Sigmoid colon (tissue), 7 donors: ENCODE data around the gene SUSD4. TPM values are rescaled to one million over a fixed set of nuclear protein-coding genes. Genes with fewer than 3 reads are reported as not detected.

Experiments
- DNase-seq: peaks from one replicate; pipeline ENCODE4 v3.0.0-alpha.2; 2019
- H3K27ac ChIP-seq, 4 donors: fragments of 200-600 bp; sonication (generic); one replicate each; pipeline ENCODE4 v1.5.1; 2016 to 2019; ENCODE audit warnings: mild to moderate bottlenecking in 1 of 4
- H3K27me3 ChIP-seq, 3 donors: fragments of 200-600 bp; sonication (generic); one replicate each; pipeline ENCODE4 v1.5.1; 2019; ENCODE audit warnings: mild to moderate bottlenecking in 1 of 3
- H3K36me3 ChIP-seq, 4 donors: fragments of 200-600 bp; sonication (generic); one replicate each; pipeline ENCODE4 v1.5.1; 2016 to 2019
- H3K4me1 ChIP-seq, 4 donors: fragments of 200-600 bp; sonication (generic); one replicate each; pipeline ENCODE4 v1.5.1; 2017 to 2019
- H3K4me3 ChIP-seq, 4 donors: fragments of 200-600 bp; sonication (generic); one replicate each; pipeline ENCODE4 v1.5.1; 2017 to 2019; ENCODE audit warnings: mild to moderate bottlenecking in 2 of 4, moderate library complexity in 1 of 4
- H3K9me3 ChIP-seq, 4 donors: fragments of 200-600 bp in 3 of 4; sonication (generic) in 3 of 4; one replicate each; pipeline versions ENCODE4 v1.5.1 to v1.6.1; 2013 to 2019
- EP300 ChIP-seq, 4 donors: sonication (generic); formaldehyde crosslinking; IDR thresholded peaks; one replicate each; pipeline ENCODE4 v1.6.1; 2017; ENCODE audit warnings: antibody characterized with exemption in 4 of 4
- POLR2A ChIP-seq, 2 donors: fragments of 450-650 bp; IDR thresholded peaks; one replicate each; pipeline ENCODE4 v1.6.1; 2016; ENCODE audit warnings: antibody characterized with exemption in 2 of 2, mild to moderate bottlenecking in 2 of 2, moderate library complexity in 2 of 2
- POLR2AphosphoS5 ChIP-seq, 4 donors: sonication (generic); formaldehyde crosslinking; IDR thresholded peaks; one replicate each; pipeline ENCODE4 v1.6.1; 2017; ENCODE audit warnings: antibody characterized with exemption in 4 of 4
- WGBS, 2 donors: extraction: QIAGEN DNeasy Blood & Tissue Kit; methylation state at CpG; one replicate each; pipeline ENCODE4 v1.1.7; 2013; 5-methylcytosine and 5-hydroxymethylcytosine counted together
- intact Hi-C: fragments of 100-400 bp; cut with DNase I; formaldehyde crosslinking; loops from one replicate; pipeline ENCODE4 v1.15.1; 2023
- polyA plus RNA-seq, 3 donors: library from polyadenylated mRNA; stranded (reverse); fragments of 200-250 nt; gene quantifications; one replicate each; pipeline ENCODE4 v1.2.3, GENCODE V29; 2013
- total RNA-seq, 4 donors: library from RNA; depleted of rRNA; stranded (reverse); fragments of >200 nt; gene quantifications; one replicate each; pipeline ENCODE4 v1.1.0, GENCODE V29; 2016
- TF ChIP-seq, protein P1 (sequence below), 4 experiments: fragments of 450-650 bp in 3 of 4; fragments of 200-600 bp in 1 of 4; IDR thresholded peaks; one replicate each; pipeline ENCODE4 v1.5.1; 2016 to 2019; ENCODE audit warnings: antibody characterized with exemption in 4 of 4, mild to moderate bottlenecking in 3 of 4, moderate library complexity in 2 of 4
- donor health status: healthy with polysubstance abuse.
- donor health status: Bipolar disorder and iron deficiency.
- donor health status: healthy.

The SUSD4 gene
- total and polyA plus RNA-seq, 7 donors = 0.57 to 3.9 (median 0.82) TPM; not detected in 1

DNA sequence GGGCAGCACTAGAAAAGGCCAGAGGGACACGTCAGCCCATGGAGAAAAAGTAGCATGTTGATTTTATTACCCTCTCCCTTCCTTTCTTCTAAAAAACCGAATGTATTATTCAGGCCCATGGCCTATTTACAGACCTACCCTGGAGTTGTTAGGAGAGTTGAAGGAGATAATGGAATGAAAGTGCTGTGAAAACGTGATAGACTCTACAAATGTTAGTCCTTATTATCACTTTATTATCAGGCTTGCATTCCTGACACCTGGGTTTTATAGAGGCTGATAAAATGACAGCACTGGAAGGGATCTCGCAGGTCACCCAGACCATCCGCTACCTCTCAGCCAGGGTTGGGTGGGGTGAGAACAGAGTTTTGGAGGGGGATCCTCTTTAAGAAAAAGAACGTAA is 160.3 kb downstream of the SUSD4 start:
- Histone ChIP-seq H3K4me1 (no peaks in the 10 kb centered on the region), H3K27ac (no peak overlapping the region), H3K36me3 (no peaks in the 10 kb centered on the region), H3K27me3 (no peaks in the 10 kb centered on the region), H3K4me3 (no peak overlapping the region), H3K9me3 (no peaks in the 10 kb centered on the region)
- intact Hi-C loops = no loop called here
- no peak for DNase-seq
- WGBS, 2 donors = 70 to 81% methylated on average over 6 of the region's 6 CpGs
- TF ChIP-seq EP300 (IDR thresholded peaks at IDR 0.05) (no peak), POLR2AphosphoS5 (IDR thresholded peaks at IDR 0.05) (no peak), POLR2A (IDR thresholded peaks at IDR 0.05) (no peak)
- TF ChIP-seq, protein P1, sequence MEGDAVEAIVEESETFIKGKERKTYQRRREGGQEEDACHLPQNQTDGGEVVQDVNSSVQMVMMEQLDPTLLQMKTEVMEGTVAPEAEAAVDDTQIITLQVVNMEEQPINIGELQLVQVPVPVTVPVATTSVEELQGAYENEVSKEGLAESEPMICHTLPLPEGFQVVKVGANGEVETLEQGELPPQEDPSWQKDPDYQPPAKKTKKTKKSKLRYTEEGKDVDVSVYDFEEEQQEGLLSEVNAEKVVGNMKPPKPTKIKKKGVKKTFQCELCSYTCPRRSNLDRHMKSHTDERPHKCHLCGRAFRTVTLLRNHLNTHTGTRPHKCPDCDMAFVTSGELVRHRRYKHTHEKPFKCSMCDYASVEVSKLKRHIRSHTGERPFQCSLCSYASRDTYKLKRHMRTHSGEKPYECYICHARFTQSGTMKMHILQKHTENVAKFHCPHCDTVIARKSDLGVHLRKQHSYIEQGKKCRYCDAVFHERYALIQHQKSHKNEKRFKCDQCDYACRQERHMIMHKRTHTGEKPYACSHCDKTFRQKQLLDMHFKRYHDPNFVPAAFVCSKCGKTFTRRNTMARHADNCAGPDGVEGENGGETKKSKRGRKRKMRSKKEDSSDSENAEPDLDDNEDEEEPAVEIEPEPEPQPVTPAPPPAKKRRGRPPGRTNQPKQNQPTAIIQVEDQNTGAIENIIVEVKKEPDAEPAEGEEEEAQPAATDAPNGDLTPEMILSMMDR (IDR thresholded peaks at IDR 0.05) = no peak

DNA sequence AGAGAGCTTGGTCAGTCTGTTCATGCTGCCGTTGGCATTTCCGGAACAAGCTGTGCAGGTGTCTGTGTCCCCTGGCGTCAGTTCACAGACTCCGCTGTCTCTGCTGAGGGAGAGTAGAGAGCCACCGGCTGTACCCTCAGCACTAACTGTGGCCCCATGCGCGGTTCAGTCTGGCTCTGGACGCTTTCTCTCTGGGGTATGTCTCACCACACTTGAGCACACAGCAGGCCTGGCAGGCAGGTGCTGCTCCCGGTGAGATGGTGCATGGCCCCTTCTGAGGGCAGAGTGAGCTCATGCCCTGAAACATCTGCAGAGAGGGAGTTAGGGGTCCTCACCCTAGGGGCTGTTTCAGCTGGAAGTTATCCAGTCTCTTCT is 161.0 kb downstream of the SUSD4 start:
- Histone ChIP-seq H3K36me3 (no peaks in the 10 kb centered on the region), H3K4me1 (no peaks in the 10 kb centered on the region), H3K4me3 (no peak overlapping the region), H3K27me3 (no peaks in the 10 kb centered on the region), H3K27ac (no peak overlapping the region), H3K9me3 (no peaks in the 10 kb centered on the region)
- no peak for DNase-seq
- TF ChIP-seq, protein P1 (IDR thresholded peaks at IDR 0.05) = no peak
- TF ChIP-seq EP300 (IDR thresholded peaks at IDR 0.05) = no peak
- no peak for TF ChIP-seq POLR2AphosphoS5 (IDR thresholded peaks at IDR 0.05)
- TF ChIP-seq POLR2A (IDR thresholded peaks at IDR 0.05) = no peak
- intact Hi-C loops = no loop called here
- 90 to 95% methylated on average over 9 of the region's 9 CpGs for WGBS, 2 donors

DNA sequence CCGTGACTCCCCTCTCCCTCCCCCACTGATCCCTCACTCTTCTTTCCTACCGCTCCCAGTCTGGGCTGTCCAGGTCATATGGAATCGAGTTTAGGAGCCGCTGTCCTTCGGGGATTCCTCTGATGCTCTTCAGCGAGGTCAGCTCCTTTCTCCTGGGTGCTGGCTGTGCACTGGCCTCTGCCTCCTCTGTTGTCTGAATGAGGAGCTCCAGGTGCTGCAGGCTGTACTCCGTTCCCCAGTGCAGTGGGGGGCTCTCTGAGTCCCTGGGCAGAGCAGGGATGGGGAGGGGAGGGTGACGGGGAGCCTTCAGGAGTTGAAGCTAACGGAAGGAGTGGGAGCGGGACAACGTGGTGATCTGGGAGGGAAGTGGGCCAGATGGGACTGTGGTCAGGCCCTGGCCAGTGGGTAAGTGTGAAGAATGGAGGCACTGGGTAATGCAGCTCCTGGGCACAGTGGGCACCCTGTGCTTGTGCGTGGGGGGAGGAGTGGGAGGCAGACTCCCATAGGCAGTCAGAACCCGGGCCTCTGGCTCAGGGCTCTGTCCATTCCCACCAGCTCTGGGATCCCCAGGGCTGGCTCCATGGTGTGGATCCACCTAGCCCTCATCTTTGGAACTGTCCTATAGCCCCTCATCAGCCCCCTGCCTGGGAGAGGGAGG is 161.5 kb downstream of the SUSD4 start:
- intact Hi-C loops = no loop called here
- no peaks in the 10 kb centered on the region for H3K9me3 ChIP-seq
- no peak for DNase-seq
- 87 to 91% methylated on average over 13 of the region's 13 CpGs for WGBS, 2 donors
- TF ChIP-seq POLR2AphosphoS5 (IDR thresholded peaks at IDR 0.05) = no peak
- no peak for TF ChIP-seq EP300 (IDR thresholded peaks at IDR 0.05)
- no peak for TF ChIP-seq POLR2A (IDR thresholded peaks at IDR 0.05)
- TF ChIP-seq, protein P1 (IDR thresholded peaks at IDR 0.05) = no peak
- H3K4me1 ChIP-seq = no peaks in the 10 kb centered on the region
- no peak overlapping the region for H3K4me3 ChIP-seq
- H3K36me3 ChIP-seq = no peaks in the 10 kb centered on the region
- no peak overlapping the region for H3K27ac ChIP-seq
- no peaks in the 10 kb centered on the region for H3K27me3 ChIP-seq

DNA sequence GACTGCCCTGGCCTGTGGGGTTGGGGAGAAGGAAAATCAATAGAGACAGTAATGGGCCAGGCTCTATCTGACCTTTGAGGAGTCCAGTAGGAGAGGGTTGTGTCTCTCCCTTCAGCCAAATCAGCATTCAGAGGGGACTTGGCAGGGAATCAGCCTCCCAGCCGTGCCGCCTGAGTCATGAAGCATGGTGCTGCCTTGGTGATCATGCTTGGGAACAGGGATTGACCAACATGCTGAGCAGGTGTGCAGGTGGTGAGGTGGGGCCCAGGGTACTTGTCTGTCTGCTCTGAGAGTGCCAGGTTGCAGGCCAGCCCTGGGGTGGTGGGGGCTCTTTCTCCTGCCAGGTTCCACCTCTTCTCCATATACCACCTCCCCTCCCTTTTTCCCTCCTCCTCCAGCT is 162.0 kb downstream of the SUSD4 start:
- no peak for DNase-seq
- H3K36me3 ChIP-seq = no peaks in the 10 kb centered on the region
- intact Hi-C loops = no loop called here
- TF ChIP-seq, protein P1 (IDR thresholded peaks at IDR 0.05) = no peak
- TF ChIP-seq EP300 (IDR thresholded peaks at IDR 0.05) = no peak
- no peak for TF ChIP-seq POLR2AphosphoS5 (IDR thresholded peaks at IDR 0.05)
- TF ChIP-seq POLR2A (IDR thresholded peaks at IDR 0.05) = no peak
- no peak overlapping the region for H3K27ac ChIP-seq
- no peaks in the 10 kb centered on the region for H3K27me3 ChIP-seq
- H3K4me3 ChIP-seq = no peak overlapping the region
- H3K9me3 ChIP-seq = no peaks in the 10 kb centered on the region
- 91 to 94% methylated on average over 2 of the region's 2 CpGs for WGBS, 2 donors
- H3K4me1 ChIP-seq = no peaks in the 10 kb centered on the region

DNA sequence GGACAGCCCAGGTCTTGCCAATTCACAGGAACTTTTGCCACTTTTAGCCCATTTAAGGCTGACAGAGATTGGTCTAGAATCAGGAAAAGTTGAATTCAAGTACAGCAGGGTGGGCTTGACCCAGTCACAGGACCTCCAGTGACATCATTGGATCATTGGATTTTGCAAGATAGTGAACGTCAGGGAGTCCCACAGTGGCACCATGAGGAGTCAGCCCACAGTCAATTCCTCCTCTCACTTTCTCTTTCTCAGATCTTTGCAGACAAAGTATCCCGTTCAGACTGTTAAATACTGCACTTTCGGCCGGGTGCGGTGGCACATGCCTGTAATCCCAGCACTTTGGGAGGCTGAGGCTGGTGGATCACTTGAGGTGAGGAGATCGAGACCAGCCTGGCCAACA is 163.1 kb downstream of the SUSD4 start:
- intact Hi-C loops = no loop called here
- H3K9me3 ChIP-seq = no peaks in the 10 kb centered on the region
- DNase-seq = no peak
- 87 to 90% methylated on average over 6 of the region's 6 CpGs for WGBS, 2 donors
- no peaks in the 10 kb centered on the region for H3K36me3 ChIP-seq
- H3K27ac ChIP-seq = no peak overlapping the region
- no peak overlapping the region for H3K4me3 ChIP-seq
- no peaks in the 10 kb centered on the region for H3K27me3 ChIP-seq
- TF ChIP-seq EP300 (IDR thresholded peaks at IDR 0.05) = no peak
- TF ChIP-seq, protein P1 (IDR thresholded peaks at IDR 0.05) = no peak
- no peak for TF ChIP-seq POLR2A (IDR thresholded peaks at IDR 0.05)
- TF ChIP-seq POLR2AphosphoS5 (IDR thresholded peaks at IDR 0.05) = no peak
- no peaks in the 10 kb centered on the region for H3K4me1 ChIP-seq
